PC-3 (cell line): ENCODE results near the gene PIRT. TPM values are rescaled to one million over a fixed set of nuclear protein-coding genes. Genes with fewer than 3 reads are reported as not detected.

Experiments used
- ATAC-seq: fragments of 200-7000 bp; cut with Tn5 transposase; 2 replicates; pipeline ENCODE4 v1.9.1; 2020; ENCODE audit warnings: mild to moderate bottlenecking, moderate library complexity
- BruUV-seq: library from RNA; stranded (reverse); fragments of 400-500 nt; replicated peaks from 2 replicates; lab custom pipeline; 2021; lab: Mats Ljungman, UMichigan
- CTCF ChIA-PET: fragments of 300-600 bp; sonication (Branson Sonifier 250); formaldehyde crosslinking; loops from one replicate; lab custom pipeline; 2022; ENCODE audit warnings: antibody characterized with exemption; lab: Charles Lee
- POLR2A ChIA-PET: fragments of 300-600 bp; sonication (Branson Sonifier 250); formaldehyde crosslinking; loops from one replicate; lab custom pipeline; 2022; ENCODE audit warnings: antibody characterized with exemption; ENCODE audit not compliant: unreplicated experiment; lab: Charles Lee
- DNase-seq: peaks from one replicate; pipeline ENCODE4 v3.0.0-alpha.2; 2015
- H2AFZ ChIP-seq: fragments of 300-600 bp; sonication (generic); 2 replicates; pipeline ENCODE4 v1.6.0; 2016; ENCODE audit warnings: antibody characterized with exemption, low read length
- H3F3A ChIP-seq: fragments of 300-600 bp; sonication (generic); one replicate; pipeline ENCODE4 v1.6.0; 2017; ENCODE audit warnings: antibody characterized with exemption, low read length, control low read depth, mild to moderate bottlenecking; ENCODE audit not compliant: unreplicated experiment
- H3K27ac ChIP-seq: fragments of 300-600 bp; sonication (generic); 2 replicates; pipeline ENCODE4 v1.5.1; 2016; ENCODE audit warnings: mild to moderate bottlenecking, low read length
- H3K27me3 ChIP-seq: fragments of 300-600 bp; sonication (generic); 2 replicates; pipeline ENCODE4 v1.6.1; 2016; ENCODE audit warnings: low read length, mixed read lengths
- H3K36me3 ChIP-seq: fragments of 300-600 bp; sonication (generic); 2 replicates; pipeline ENCODE4 v1.6.1; 2016; ENCODE audit warnings: low read depth, mixed run types, low read length, mixed read lengths
- H3K4me1 ChIP-seq: fragments of 300-600 bp; sonication (generic); 2 replicates; pipeline ENCODE4 v1.5.1; 2016; ENCODE audit warnings: low read length; ENCODE audit not compliant: insufficient read depth
- H3K4me2 ChIP-seq: fragments of 300-600 bp; sonication (generic); 2 replicates; pipeline ENCODE4 v1.6.0; 2016; ENCODE audit warnings: low read length
- H3K4me3 ChIP-seq: fragments of 300-600 bp; sonication (generic); 2 replicates; pipeline ENCODE4 v1.5.1; 2016; ENCODE audit warnings: mild to moderate bottlenecking, low read length, mixed read lengths
- H3K79me2 ChIP-seq: fragments of 300-600 bp; sonication (generic); 2 replicates; pipeline ENCODE4 v1.6.1; 2017; ENCODE audit warnings: low read length, mixed read lengths
- H3K9ac ChIP-seq: fragments of 300-600 bp; sonication (generic); 2 replicates; pipeline ENCODE4 v1.6.0; 2016; ENCODE audit warnings: mild to moderate bottlenecking, low read length
- H3K9me2 ChIP-seq: fragments of 300-600 bp; sonication (generic); replicated peaks from 2 replicates; pipeline ENCODE4 v1.6.1; 2016; ENCODE audit warnings: mixed run types, low read length, mixed read lengths
- H3K9me3 ChIP-seq: fragments of 300-600 bp; sonication (generic); 2 replicates; pipeline ENCODE4 v1.6.1; 2016; ENCODE audit warnings: low read length, mixed read lengths
- H4K20me1 ChIP-seq: fragments of 300-600 bp; sonication (generic); 2 replicates; pipeline ENCODE4 v1.6.1; 2016; ENCODE audit warnings: low read length, mixed read lengths
- EZH2 ChIP-seq: fragments of 300-600 bp; sonication (generic); IDR thresholded peaks from one replicate; pipeline ENCODE4 v1.6.1; 2017; ENCODE audit warnings: antibody characterized with exemption, mild to moderate bottlenecking, low read length; ENCODE audit not compliant: unreplicated experiment
- EZH2phosphoT487 ChIP-seq: fragments of 300-600 bp; sonication (generic); IDR thresholded peaks from 2 replicates; pipeline ENCODE4 v1.6.1; 2018; ENCODE audit warnings: mild to moderate bottlenecking, antibody characterized with exemption, low read length, borderline replicate concordance
- intact Hi-C: fragments of 100-400 bp; cut with micrococcal nuclease; formaldehyde crosslinking; loops from 2 replicates; pipeline ENCODE4 v1.9.0; 2023
- total RNA-seq: library from RNA; depleted of rRNA; stranded (reverse); fragments of >200 nt; gene quantifications from 2 replicates; pipeline ENCODE4 v1.2.3, GENCODE V29; 2014
- TF ChIP-seq, protein P1 (sequence below): fragments of 300-600 bp; sonication (generic); conservative IDR thresholded peaks from 2 replicates; pipeline ENCODE4 v1.5.1; 2017; ENCODE audit warnings: antibody characterized with exemption, low read depth, mild to moderate bottlenecking, low read length

Gene PIRT
- total RNA-seq, 1 experiment from 2014 or later, result not detected

DNA sequence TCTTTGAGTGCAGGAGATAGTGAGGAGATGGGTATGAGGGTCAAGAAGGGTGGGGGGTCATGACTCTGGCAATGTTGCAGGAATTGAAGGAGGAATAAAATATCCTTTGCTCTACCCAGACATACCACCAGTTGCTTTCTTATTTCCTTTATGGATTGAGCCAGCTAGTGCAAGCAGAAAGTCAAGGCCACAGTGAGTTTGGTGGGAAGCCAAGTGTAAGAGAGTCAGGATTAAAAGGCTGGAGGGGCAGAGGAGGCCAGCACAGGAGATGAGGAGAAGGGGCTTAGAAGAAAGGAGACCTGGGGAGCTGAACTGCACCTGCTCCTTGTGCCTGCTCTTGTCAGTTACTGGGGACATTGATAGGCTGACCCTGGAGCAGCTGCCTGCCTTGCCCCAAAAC, 16.1 kb downstream of the PIRT start:
- CTCF ChIA-PET, result no interaction called here

DNA sequence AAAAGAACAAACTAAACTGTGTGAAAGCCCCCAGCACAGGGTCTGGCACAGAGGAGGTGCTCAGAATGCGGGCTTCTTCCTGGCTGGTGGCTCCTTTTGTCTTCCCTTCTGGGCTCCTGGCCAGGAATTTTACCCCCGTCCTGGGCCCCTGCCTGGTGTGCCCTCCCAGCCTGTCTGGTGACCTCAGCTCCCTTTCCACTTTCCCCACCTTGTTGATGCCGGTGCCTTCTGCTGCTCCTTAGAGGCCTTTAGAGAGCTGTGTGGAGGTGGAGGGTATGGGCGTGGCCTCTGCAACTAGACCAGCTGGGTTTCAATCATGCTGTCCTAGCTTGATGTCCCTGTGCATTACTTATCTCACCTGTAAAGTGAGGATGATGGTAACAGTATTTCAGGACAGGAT, 16.8 kb downstream of the PIRT start:
- ChIA-PET POLR2A (no interaction called here), CTCF (no interaction called here)
- Histone ChIP-seq H3K9ac (no peak overlapping the region), H4K20me1 (no peaks in the 10 kb centered on the region), H3K4me1 (no peaks in the 10 kb centered on the region), H3K4me3 (no peak overlapping the region), H3K27me3 (no peaks in the 10 kb centered on the region), H2AFZ (no peak overlapping the region), H3K27ac (no peak overlapping the region), H3F3A (no peaks in the 10 kb centered on the region), H3K9me2 (no peaks in the 10 kb centered on the region), H3K79me2 (no peaks in the 10 kb centered on the region), H3K36me3 (no peaks in the 10 kb centered on the region), H3K4me2 (no peak overlapping the region), H3K9me3 (no peaks in the 10 kb centered on the region)
- ATAC-seq, result no peak
- intact Hi-C loops, result no loop called here
- TF ChIP-seq EZH2, result no peak
- TF ChIP-seq EZH2phosphoT487, result no peak
- TF ChIP-seq, protein P1, sequence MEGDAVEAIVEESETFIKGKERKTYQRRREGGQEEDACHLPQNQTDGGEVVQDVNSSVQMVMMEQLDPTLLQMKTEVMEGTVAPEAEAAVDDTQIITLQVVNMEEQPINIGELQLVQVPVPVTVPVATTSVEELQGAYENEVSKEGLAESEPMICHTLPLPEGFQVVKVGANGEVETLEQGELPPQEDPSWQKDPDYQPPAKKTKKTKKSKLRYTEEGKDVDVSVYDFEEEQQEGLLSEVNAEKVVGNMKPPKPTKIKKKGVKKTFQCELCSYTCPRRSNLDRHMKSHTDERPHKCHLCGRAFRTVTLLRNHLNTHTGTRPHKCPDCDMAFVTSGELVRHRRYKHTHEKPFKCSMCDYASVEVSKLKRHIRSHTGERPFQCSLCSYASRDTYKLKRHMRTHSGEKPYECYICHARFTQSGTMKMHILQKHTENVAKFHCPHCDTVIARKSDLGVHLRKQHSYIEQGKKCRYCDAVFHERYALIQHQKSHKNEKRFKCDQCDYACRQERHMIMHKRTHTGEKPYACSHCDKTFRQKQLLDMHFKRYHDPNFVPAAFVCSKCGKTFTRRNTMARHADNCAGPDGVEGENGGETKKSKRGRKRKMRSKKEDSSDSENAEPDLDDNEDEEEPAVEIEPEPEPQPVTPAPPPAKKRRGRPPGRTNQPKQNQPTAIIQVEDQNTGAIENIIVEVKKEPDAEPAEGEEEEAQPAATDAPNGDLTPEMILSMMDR, result no peak
- BruUV-seq, result no TSS peak
- no peak for DNase-seq

More for the DNA sequence above, 16.1 kb downstream of the PIRT start:
- no TSS peak for BruUV-seq
- Histone ChIP-seq H3K79me2 (no peaks in the 10 kb centered on the region), H3K36me3 (no peaks in the 10 kb centered on the region), H3K9ac (no peak overlapping the region), H3K4me2 (no peak overlapping the region), H3K9me3 (no peaks in the 10 kb centered on the region), H3K27me3 (no peaks in the 10 kb centered on the region), H3K27ac (no peak overlapping the region), H3K4me1 (no peaks in the 10 kb centered on the region), H2AFZ (no peak overlapping the region), H3K4me3 (no peak overlapping the region), H4K20me1 (no peaks in the 10 kb centered on the region), H3K9me2 (no peaks in the 10 kb centered on the region), H3F3A (no peaks in the 10 kb centered on the region)
- POLR2A ChIA-PET, result no interaction called here
- intact Hi-C loops, result no loop called here
- ATAC-seq, result no peak
- TF ChIP-seq, protein P1, result no peak
- DNase-seq, result no peak

DNA sequence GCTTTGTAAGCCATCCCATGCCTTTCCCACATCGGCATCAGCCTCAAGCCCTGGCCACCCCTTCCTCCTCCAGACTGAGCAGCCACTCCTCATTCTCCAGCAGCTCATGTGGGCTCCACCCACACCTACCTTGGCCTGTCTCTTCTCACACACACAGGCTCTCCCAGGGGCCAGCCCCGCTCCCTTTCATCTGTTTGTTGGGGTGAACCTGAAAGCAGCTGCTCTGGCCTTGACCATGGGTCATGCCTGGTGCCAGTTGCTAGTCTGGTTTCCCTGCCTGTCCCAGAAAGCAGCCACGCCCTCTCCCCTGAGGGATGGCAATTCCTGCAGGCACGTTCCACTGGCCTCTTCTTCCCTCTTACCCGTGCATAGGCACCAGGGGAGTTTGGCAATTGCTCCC, 22.6 kb downstream of the PIRT start:
- Histone ChIP-seq H4K20me1 (no peaks in the 10 kb centered on the region), H3K9me3 (no peaks in the 10 kb centered on the region), H3K9me2 (no peaks in the 10 kb centered on the region), H3F3A (no peaks in the 10 kb centered on the region), H2AFZ (no peak overlapping the region), H3K79me2 (no peaks in the 10 kb centered on the region), H3K27ac (no peak overlapping the region), H3K36me3 (no peaks in the 10 kb centered on the region), H3K4me1 (no peaks in the 10 kb centered on the region), H3K4me2 (no peak overlapping the region), H3K27me3 (no peaks in the 10 kb centered on the region), H3K9ac (no peak overlapping the region), H3K4me3 (no peak overlapping the region)
- POLR2A ChIA-PET, result no interaction called here
- DNase-seq (no peak), ATAC-seq (no peak)
- CTCF ChIA-PET, result no interaction called here
- no TSS peak for BruUV-seq
- TF ChIP-seq, protein P1, result no peak
- no peak for TF ChIP-seq EZH2
- TF ChIP-seq EZH2phosphoT487, result no peak
- intact Hi-C loops, result no loop called here
